PFSK-1 (cell line): ENCODE results near the gene GRIN2A.

ENCODE experiments used
- POLR2AphosphoS5 ChIP-seq: IDR thresholded peaks from 2 replicates; pipeline ENCODE4 v1.6.1; 2012; ENCODE audit warnings: low read depth, mild to moderate bottlenecking, control low read depth, low read length, moderate library complexity
- TAF1 ChIP-seq: IDR thresholded peaks from 2 replicates; pipeline ENCODE4 v1.6.1; 2012; ENCODE audit warnings: low read length, control low read depth, borderline replicate concordance; ENCODE audit not compliant: insufficient read depth

DNA sequence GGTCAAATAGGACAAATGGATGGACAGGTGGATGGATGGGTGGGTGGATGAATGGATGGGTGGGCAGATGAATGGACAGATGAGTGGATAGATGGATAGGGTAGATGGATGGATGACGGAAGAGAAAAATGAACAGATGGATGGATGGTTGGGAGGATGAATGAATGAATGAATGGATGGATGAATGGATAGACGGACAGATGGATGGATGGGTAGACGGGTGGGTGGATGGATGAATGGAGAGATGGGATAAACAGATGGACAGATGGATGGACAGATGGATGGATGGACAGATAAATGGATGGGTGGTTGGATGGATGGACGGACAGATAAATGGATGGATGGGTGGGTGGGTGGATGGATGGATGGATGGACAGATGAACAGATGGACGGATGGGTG lies 232.8 kb downstream of the GRIN2A start:
- no peak for TF ChIP-seq TAF1
- no peak for TF ChIP-seq POLR2AphosphoS5
